OCI-LY1 (cell line): ENCODE results near the gene FUT8.
"Not testable (repeated sequence)": the region's sequence is repeated elsewhere in the genome, so short reads cannot be mapped to it uniquely, and the experiment has no call there.

Source experiments
- H2AFZ ChIP-seq: fragments of 200-600 bp; sonication (generic), shearing (Covaris generic); 2 replicates; pipeline ENCODE4 v1.6.0; 2014; ENCODE audit warnings: antibody characterized with exemption, mild to moderate bottlenecking, low read length
- H3F3A ChIP-seq: fragments of 200-600 bp; sonication (generic), shearing (Covaris generic); 2 replicates; pipeline ENCODE4 v1.6.0; 2014; ENCODE audit warnings: mild to moderate bottlenecking, antibody characterized with exemption, low read length, moderate library complexity; ENCODE audit not compliant: insufficient read depth
- H3K27ac ChIP-seq: fragments of 200-600 bp; sonication (generic); 2 replicates; pipeline ENCODE4 v1.5.1; 2014; ENCODE audit warnings: low read length, mixed run types, mild to moderate bottlenecking, low read depth; ENCODE audit not compliant: poor library complexity, severe bottlenecking
- H3K27me3 ChIP-seq: fragments of 200-600 bp; sonication (generic); 2 replicates; pipeline ENCODE4 v1.6.0; 2014; ENCODE audit warnings: antibody characterized with exemption, mild to moderate bottlenecking, low read length, moderate library complexity; ENCODE audit not compliant: insufficient read depth
- H3K36me3 ChIP-seq: fragments of 200-600 bp; sonication (generic); 2 replicates; pipeline ENCODE4 v1.6.1; 2014; ENCODE audit warnings: mild to moderate bottlenecking, antibody characterized with exemption, low read length, moderate library complexity, mixed read lengths; ENCODE audit not compliant: insufficient read depth
- H3K4me1 ChIP-seq: fragments of 200-600 bp; sonication (generic); 2 replicates; pipeline ENCODE4 v1.5.1; 2014; ENCODE audit warnings: mild to moderate bottlenecking, low read length, moderate library complexity; ENCODE audit not compliant: insufficient read depth, severe bottlenecking
- H3K4me2 ChIP-seq: fragments of 200-600 bp; sonication (generic), shearing (Covaris generic); 2 replicates; pipeline ENCODE4 v1.6.1; 2014; ENCODE audit warnings: low read length
- H3K4me3 ChIP-seq: fragments of 200-600 bp; sonication (generic); 2 replicates; pipeline ENCODE4 v1.5.1; 2014; ENCODE audit warnings: low read length, low read depth, mild to moderate bottlenecking, mixed read lengths; ENCODE audit not compliant: poor library complexity, severe bottlenecking
- H3K79me2 ChIP-seq: fragments of 200-600 bp; shearing (Covaris generic); 2 replicates; pipeline ENCODE4 v1.6.1; 2016; ENCODE audit warnings: mixed run types, low read length, mixed read lengths; ENCODE audit not compliant: insufficient read depth
- H3K9ac ChIP-seq: fragments of 200-600 bp; sonication (generic), shearing (Covaris generic); 2 replicates; pipeline ENCODE4 v1.6.1; 2014; ENCODE audit warnings: mild to moderate bottlenecking, low read length, mixed read lengths
- H3K9me2 ChIP-seq: fragments of 200-600 bp; sonication (generic), shearing (Covaris generic); 2 replicates; pipeline ENCODE4 v1.6.1; 2014; ENCODE audit warnings: low read depth, mild to moderate bottlenecking, low read length, mixed read lengths
- H3K9me3 ChIP-seq: fragments of 200-600 bp; shearing (Covaris generic); 2 replicates; pipeline ENCODE4 v1.6.1; 2014; ENCODE audit warnings: low read length, mixed read lengths
- H4K20me1 ChIP-seq: fragments of 200-600 bp; sonication (generic), shearing (Covaris generic); 2 replicates; pipeline ENCODE4 v1.6.0; 2016; ENCODE audit warnings: mild to moderate bottlenecking, low read length; ENCODE audit not compliant: insufficient read depth
- CTCF ChIP-seq: fragments of 200-600 bp; sonication (generic), shearing (Covaris generic); IDR thresholded peaks from 2 replicates; pipeline ENCODE4 v1.5.1; 2017; ENCODE audit warnings: mild to moderate bottlenecking, antibody characterized with exemption, low read length, moderate library complexity, mixed read lengths
- EZH2 ChIP-seq: fragments of 200-600 bp; sonication (generic), shearing (Covaris generic); IDR thresholded peaks from 2 replicates; pipeline ENCODE4 v1.8.0; 2017; ENCODE audit warnings: borderline replicate concordance, mixed run types, mild to moderate bottlenecking, antibody characterized with exemption, low read length, moderate library complexity, mixed read lengths

Gene FUT8

GRCh38 chr14:65689070-65689469 is 276.5 kb downstream of the FUT8 start:
- Histone ChIP-seq H3F3A (no peaks in the 10 kb centered on the region), H2AFZ (no peak overlapping the region), H3K27ac (no peak overlapping the region)

GRCh38 chr14:65692566-65692965 is 280.0 kb downstream of the FUT8 start:
- H3K27me3 ChIP-seq, H3K9me2 ChIP-seq, H2AFZ ChIP-seq, H3K9me3 ChIP-seq, H3K4me2 ChIP-seq, H3K4me1 ChIP-seq, H3F3A ChIP-seq, H3K4me3 ChIP-seq, H3K9ac ChIP-seq, H4K20me1 ChIP-seq, H3K79me2 ChIP-seq, H3K27ac ChIP-seq, H3K36me3 ChIP-seq: not testable (repeated sequence)

More at GRCh38 chr14:65689070-65689469, 276.5 kb downstream of the FUT8 start:
- no peaks in the 10 kb centered on the region for H4K20me1 ChIP-seq
- H3K4me3 ChIP-seq = no peak overlapping the region
- no peaks in the 10 kb centered on the region for H3K27me3 ChIP-seq
- H3K4me2 ChIP-seq = no peak overlapping the region
- TF ChIP-seq EZH2 = no peak
- TF ChIP-seq CTCF = no peak
- H3K9ac ChIP-seq = no peak overlapping the region
- no peaks in the 10 kb centered on the region for H3K79me2 ChIP-seq
- peaks cover 3% of the 10 kb centered on the region; the same call in 1 of the 2 replicates for H3K9me3 ChIP-seq
- no peaks in the 10 kb centered on the region for H3K9me2 ChIP-seq
- H3K36me3 ChIP-seq = peaks cover 4% of the 10 kb centered on the region; the same call in 1 of the 2 replicates
- no peaks in the 10 kb centered on the region for H3K4me1 ChIP-seq

DNA sequence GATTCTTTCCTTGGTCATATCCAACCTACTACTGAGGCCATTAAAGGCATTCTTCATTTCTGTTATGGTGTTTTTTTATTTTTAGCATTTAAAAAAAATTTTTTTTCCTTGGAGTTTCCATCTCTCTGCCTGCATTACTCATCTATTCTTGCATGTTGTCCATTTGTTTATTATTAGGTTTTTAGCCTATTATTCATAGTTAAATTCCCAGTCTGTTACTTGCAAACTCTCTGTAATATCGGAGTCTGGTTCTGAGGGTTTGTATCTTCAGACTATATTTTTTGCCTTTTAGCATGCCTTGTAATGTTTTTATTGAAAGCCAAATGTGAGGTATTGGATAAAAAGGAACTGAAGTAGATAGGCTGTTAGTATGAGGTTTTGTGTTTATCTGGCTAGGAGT is 284.3 kb downstream of the FUT8 start:
- Histone ChIP-seq H3F3A (no peaks in the 10 kb centered on the region), H4K20me1 (no peaks in the 10 kb centered on the region), H3K9ac (no peak overlapping the region), H3K79me2 (no peaks in the 10 kb centered on the region), H2AFZ (no peak overlapping the region), H3K9me3 (no peaks in the 10 kb centered on the region), H3K9me2 (no peaks in the 10 kb centered on the region), H3K4me3 (no peak overlapping the region), H3K36me3 (no peaks in the 10 kb centered on the region), H3K4me2 (no peak overlapping the region), H3K4me1 (no peaks in the 10 kb centered on the region), H3K27me3 (no peaks in the 10 kb centered on the region), H3K27ac (no peak overlapping the region)
- no peak for TF ChIP-seq CTCF
- TF ChIP-seq EZH2 = no peak

- Histone ChIP-seq H3K27ac (no peak overlapping the region), H4K20me1 (no peaks in the 10 kb centered on the region), H3K79me2 (no peaks in the 10 kb centered on the region; the same call in 1 of the 2 replicates), H3K36me3 (peaks cover 9% of the 10 kb centered on the region; the same call in 1 of the 2 replicates), H3K9me2 (no peaks in the 10 kb centered on the region), H3F3A (no peaks in the 10 kb centered on the region), H2AFZ (no peak overlapping the region), H3K4me2 (no peak overlapping the region), H3K27me3 (no peaks in the 10 kb centered on the region), H3K4me1 (no peaks in the 10 kb centered on the region), H3K4me3 (no peak overlapping the region), H3K9me3 (no peaks in the 10 kb centered on the region), H3K9ac (no peak overlapping the region)
- no peak for TF ChIP-seq CTCF
Measured at GRCh38 chr14:65703521-65703920, 291.0 kb downstream of the FUT8 start.
